Neural cell (in vitro differentiated cells): Measurements from ENCODE around the gene MED15. TPM values are rescaled to one million over a fixed set of nuclear protein-coding genes. Genes with fewer than 3 reads are reported as not detected.

Experiments used
- H2AFZ ChIP-seq: fragments of 200-600, 300-800 bp; sonication (generic), shearing (Covaris generic); 2 replicates; pipeline ENCODE4 v1.6.0; 2014; ENCODE audit warnings: low read depth, mild to moderate bottlenecking, antibody characterized with exemption, low read length, moderate library complexity
- H3F3A ChIP-seq: fragments of 200-600 bp; shearing (Covaris generic); 2 replicates; pipeline ENCODE4 v1.6.1; 2016; ENCODE audit warnings: mild to moderate bottlenecking, moderate library complexity, mixed read lengths, antibody characterized with exemption, low read length; ENCODE audit not compliant: insufficient read depth, poor library complexity, severe bottlenecking
- H3K27ac ChIP-seq: fragments of 200-600, 300-800 bp; sonication (generic), shearing (Covaris generic); 2 replicates; pipeline ENCODE4 v1.5.1; 2014; ENCODE audit warnings: mild to moderate bottlenecking, low read length, moderate library complexity
- H3K27me3 ChIP-seq: fragments of 300-800, 200-600 bp; sonication (generic), shearing (Covaris generic); 2 replicates; pipeline ENCODE4 v1.6.0; 2014; ENCODE audit warnings: mild to moderate bottlenecking, low read depth, low read length, moderate library complexity; ENCODE audit not compliant: insufficient read depth
- H3K36me3 ChIP-seq: fragments of 300-800, 200-600 bp; sonication (generic), shearing (Covaris generic); 2 replicates; pipeline ENCODE4 v1.5.1; 2014; ENCODE audit warnings: mild to moderate bottlenecking, antibody characterized with exemption, low read length, moderate library complexity; ENCODE audit not compliant: insufficient read depth
- H3K4me2 ChIP-seq: fragments of 300-800, 200-600 bp; sonication (generic), shearing (Covaris generic); 2 replicates; pipeline ENCODE4 v1.6.0; 2014; ENCODE audit warnings: mild to moderate bottlenecking, low read length
- H3K4me3 ChIP-seq: fragments of 300-800, 200-600 bp; sonication (generic), shearing (Covaris generic); 2 replicates; pipeline ENCODE4 v1.5.1; 2014; ENCODE audit warnings: mild to moderate bottlenecking, low read length, moderate library complexity
- H3K79me2 ChIP-seq: fragments of 200-600 bp; shearing (Covaris generic); replicated peaks from 2 replicates; pipeline ENCODE4 v1.6.0; 2014; ENCODE audit warnings: mild to moderate bottlenecking, low read length, moderate library complexity; ENCODE audit not compliant: insufficient read depth
- H3K9ac ChIP-seq: fragments of 300-800, 200-600 bp; sonication (generic), shearing (Covaris generic); 2 replicates; pipeline ENCODE4 v1.6.1; 2016; ENCODE audit warnings: mild to moderate bottlenecking, low read length, mixed read lengths
- H3K9me2 ChIP-seq: fragments of 200-600 bp; shearing (Covaris generic); 2 replicates; pipeline ENCODE4 v1.6.1; 2016; ENCODE audit warnings: mild to moderate bottlenecking, low read length, mixed read lengths; ENCODE audit not compliant: insufficient read depth
- H3K9me3 ChIP-seq: fragments of 200-600, 300-800 bp; sonication (generic), shearing (Covaris generic); 2 replicates; pipeline ENCODE4 v1.6.1; 2016; ENCODE audit warnings: mild to moderate bottlenecking, mixed run types, low read length, moderate library complexity, mixed read lengths
- H4K20me1 ChIP-seq: fragments of 200-600 bp; shearing (Covaris generic); 2 replicates; pipeline ENCODE4 v1.6.1; 2016; ENCODE audit warnings: mild to moderate bottlenecking, mixed run types; ENCODE audit not compliant: insufficient read depth
- CTCF ChIP-seq: fragments of 450-650 bp; IDR thresholded peaks from 2 replicates; pipeline ENCODE4 v1.5.1; 2014; ENCODE audit warnings: antibody characterized with exemption, mild to moderate bottlenecking, moderate library complexity; ENCODE audit not compliant: poor library complexity, severe bottlenecking
- EP300 ChIP-seq: fragments of 450-650 bp; conservative IDR thresholded peaks from 2 replicates; pipeline ENCODE4 v1.6.1; 2014; ENCODE audit warnings: antibody characterized with exemption, mild to moderate bottlenecking, moderate library complexity; ENCODE audit not compliant: poor library complexity, severe bottlenecking
- EZH2 ChIP-seq: fragments of 200-600, 300-800 bp; shearing (Covaris generic), sonication (generic); IDR thresholded peaks from 2 replicates; pipeline ENCODE4 v1.6.1; 2014; ENCODE audit warnings: antibody characterized with exemption, low read length, borderline replicate concordance, mild to moderate bottlenecking; ENCODE audit not compliant: insufficient read depth, poor library complexity, severe bottlenecking
- MXI1 ChIP-seq: fragments of 450-650 bp; conservative IDR thresholded peaks from 2 replicates; pipeline ENCODE4 v1.6.1; 2014; ENCODE audit warnings: antibody characterized with exemption, mild to moderate bottlenecking; ENCODE audit not compliant: poor library complexity, severe bottlenecking
- POLR2AphosphoS5 ChIP-seq: IDR thresholded peaks from 2 replicates; pipeline ENCODE4 v1.6.1; 2012
- RAD21 ChIP-seq: fragments of 450-650 bp; conservative IDR thresholded peaks from 2 replicates; pipeline ENCODE4 v1.6.1; 2014; ENCODE audit warnings: antibody characterized with exemption, mild to moderate bottlenecking, moderate library complexity
- REST ChIP-seq: IDR thresholded peaks from 2 replicates; pipeline ENCODE4 v1.6.1; 2012; ENCODE audit warnings: borderline replicate concordance
- SMC3 ChIP-seq: fragments of 450-650 bp; conservative IDR thresholded peaks from 2 replicates; pipeline ENCODE4 v1.6.1; 2014; ENCODE audit warnings: antibody characterized with exemption, mild to moderate bottlenecking, moderate library complexity; ENCODE audit not compliant: poor library complexity
- TAF1 ChIP-seq: IDR thresholded peaks from 2 replicates; pipeline ENCODE4 v1.6.1; 2012; ENCODE audit warnings: low read depth
- polyA plus RNA-seq: library from polyadenylated mRNA; depleted of rRNA; stranded (reverse); fragments of >200 nt; gene quantifications from 2 replicates; pipeline ENCODE4 v1.2.3, GENCODE V29; 2014

Gene MED15
- polyA plus RNA-seq, 1 donor from 2014 or later, result 13.2 TPM

- Histone ChIP-seq H2AFZ (no peak overlapping the region), H3K9ac (no peak overlapping the region), H3K27me3 (no peaks in the 10 kb centered on the region), H3K27ac (no peak overlapping the region), H4K20me1 (no peaks in the 10 kb centered on the region), H3K36me3 (peaks cover 9% of the 10 kb centered on the region), H3K9me2 (no peaks in the 10 kb centered on the region), H3F3A (no peaks in the 10 kb centered on the region), H3K79me2 (peaks cover 8% of the 10 kb centered on the region), H3K4me3 (no peak overlapping the region), H3K9me3 (no peaks in the 10 kb centered on the region), H3K4me2 (no peak overlapping the region)
- TF ChIP-seq TAF1 (no peak), MXI1 (no peak), REST (no peak), EP300 (no peak), EZH2 (no peak), POLR2AphosphoS5 (no peak), SMC3 (no peak), RAD21 (no peak), CTCF (no peak)
Observed at GRCh38 chr22:20526628-20527355, 19.4 kb downstream of the MED15 start.

- no peaks in the 10 kb centered on the region for H4K20me1 ChIP-seq
- H3K79me2 ChIP-seq, result peaks cover 5% of the 10 kb centered on the region
- H3K9me2 ChIP-seq, result no peaks in the 10 kb centered on the region
- no peak overlapping the region for H3K9ac ChIP-seq
- H3K27ac ChIP-seq, result no peak overlapping the region
- H3K36me3 ChIP-seq, result peaks cover 9% of the 10 kb centered on the region
- H3F3A ChIP-seq, result no peaks in the 10 kb centered on the region
- no peak overlapping the region for H3K4me2 ChIP-seq
- H3K27me3 ChIP-seq, result no peaks in the 10 kb centered on the region
- H2AFZ ChIP-seq, result no peak overlapping the region
- no peak overlapping the region for H3K4me3 ChIP-seq
- no peaks in the 10 kb centered on the region for H3K9me3 ChIP-seq
- TF ChIP-seq EP300 (no peak), CTCF (no peak), RAD21 (no peak), MXI1 (no peak), POLR2AphosphoS5 (no peak), SMC3 (no peak), EZH2 (no peak), REST (no peak), TAF1 (no peak)
Observed at GRCh38 chr22:20528405-20528978, 21.1 kb downstream of the MED15 start.
